GM12892 (cell line): ENCODE results near the gene DNAL1.
"Not testable (repeated sequence)": the region's sequence is repeated elsewhere in the genome, so short reads cannot be mapped to it uniquely, and the experiment has no call there.

Experiments used
- DNase-seq: peaks from one replicate; pipeline ENCODE4 v3.0.0; 2011; ENCODE audit not compliant: insufficient read length
- FAIRE-seq: peaks from 2 replicates; lab custom pipeline; 2011; peaks lifted over from hg19 to GRCh38; lab: Jason Lieb, UNC
- POLR2A ChIP-seq: IDR thresholded peaks from 2 replicates; pipeline ENCODE4 v1.6.1; 2011; ENCODE audit warnings: low read depth, low read length, control low read depth
- POLR2AphosphoS5 ChIP-seq: IDR thresholded peaks from 2 replicates; pipeline ENCODE4 v1.6.1; 2011; ENCODE audit warnings: low read depth, low read length, control low read depth
- TAF1 ChIP-seq: IDR thresholded peaks from 2 replicates; pipeline ENCODE4 v1.6.1; 2011; ENCODE audit warnings: low read depth, mild to moderate bottlenecking, control low read depth, low read length, borderline replicate concordance

Gene DNAL1

DNA sequence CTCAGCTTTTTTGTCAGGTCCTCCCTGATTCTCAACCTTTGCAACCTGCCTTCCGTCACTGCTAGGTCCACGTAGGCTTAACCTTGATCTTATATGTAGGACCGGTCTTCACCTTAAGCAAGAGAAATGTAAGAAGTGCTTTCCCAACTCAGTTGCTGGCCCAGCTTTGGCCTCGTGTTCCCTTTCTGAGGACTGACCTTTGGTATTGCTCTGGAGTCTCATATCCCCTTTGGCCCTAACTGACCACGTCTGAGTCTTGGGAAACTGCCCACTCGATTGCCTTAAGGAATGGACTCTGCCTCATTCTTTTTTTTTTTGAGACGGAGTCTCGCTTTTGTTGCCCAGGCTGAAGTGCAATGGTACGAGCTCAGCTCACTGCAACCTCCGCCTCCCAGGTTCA is 24.5 kb upstream of the DNAL1 start:
- TF ChIP-seq POLR2A (no peak), POLR2AphosphoS5 (no peak), TAF1 (no peak)
- no peak for FAIRE-seq
- DNase-seq: no peak

DNA sequence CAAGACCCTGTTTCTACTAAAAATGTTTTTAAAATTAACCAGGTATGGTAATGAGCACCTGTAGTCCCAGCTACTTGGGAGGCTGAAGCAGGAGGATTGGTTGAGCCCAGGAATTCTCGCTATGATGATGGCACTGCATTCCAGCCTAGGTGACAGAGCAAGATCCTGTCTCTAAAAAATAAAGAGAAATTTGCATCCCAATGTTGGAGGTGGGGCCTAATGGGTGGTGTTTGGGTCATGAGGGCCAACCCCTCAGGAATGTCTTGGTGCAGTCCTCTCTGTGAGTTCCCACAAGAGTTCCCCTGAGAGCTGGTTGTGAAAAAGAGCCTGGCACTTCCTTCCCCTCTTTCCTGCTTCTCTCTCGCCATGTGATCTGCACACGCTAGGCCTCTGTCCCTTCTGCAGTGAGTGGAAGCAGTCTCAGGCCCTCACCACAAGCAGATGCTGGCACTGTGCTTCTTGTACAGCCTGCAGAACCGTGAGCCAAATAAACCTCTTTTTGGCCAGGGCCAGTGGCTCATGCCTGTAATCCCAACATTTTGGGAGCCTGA is 21.2 kb upstream of the DNAL1 start:
- DNase-seq: no peak
- FAIRE-seq: no peak
- TF ChIP-seq POLR2AphosphoS5 (no peak), TAF1 (no peak), POLR2A (no peak)

GRCh38 chr14:73625706-73626105 is 19.1 kb upstream of the DNAL1 start:
- no peak for TF ChIP-seq POLR2A
- no peak for TF ChIP-seq POLR2AphosphoS5
- no peak for TF ChIP-seq TAF1
- no peak for DNase-seq
- no peak for FAIRE-seq

GRCh38 chr14:73627151-73627558 is 17.6 kb upstream of the DNAL1 start:
- no peak for DNase-seq
- FAIRE-seq: peak; percentile 14
- no peak for TF ChIP-seq TAF1
- no peak for TF ChIP-seq POLR2A
- TF ChIP-seq POLR2AphosphoS5: no peak

GRCh38 chr14:73630009-73630780 is 14.6 kb upstream of the DNAL1 start:
- FAIRE-seq (no peak), DNase-seq (no peak)
- TF ChIP-seq POLR2A: no peak
- TF ChIP-seq TAF1: no peak
- TF ChIP-seq POLR2AphosphoS5: no peak

DNA sequence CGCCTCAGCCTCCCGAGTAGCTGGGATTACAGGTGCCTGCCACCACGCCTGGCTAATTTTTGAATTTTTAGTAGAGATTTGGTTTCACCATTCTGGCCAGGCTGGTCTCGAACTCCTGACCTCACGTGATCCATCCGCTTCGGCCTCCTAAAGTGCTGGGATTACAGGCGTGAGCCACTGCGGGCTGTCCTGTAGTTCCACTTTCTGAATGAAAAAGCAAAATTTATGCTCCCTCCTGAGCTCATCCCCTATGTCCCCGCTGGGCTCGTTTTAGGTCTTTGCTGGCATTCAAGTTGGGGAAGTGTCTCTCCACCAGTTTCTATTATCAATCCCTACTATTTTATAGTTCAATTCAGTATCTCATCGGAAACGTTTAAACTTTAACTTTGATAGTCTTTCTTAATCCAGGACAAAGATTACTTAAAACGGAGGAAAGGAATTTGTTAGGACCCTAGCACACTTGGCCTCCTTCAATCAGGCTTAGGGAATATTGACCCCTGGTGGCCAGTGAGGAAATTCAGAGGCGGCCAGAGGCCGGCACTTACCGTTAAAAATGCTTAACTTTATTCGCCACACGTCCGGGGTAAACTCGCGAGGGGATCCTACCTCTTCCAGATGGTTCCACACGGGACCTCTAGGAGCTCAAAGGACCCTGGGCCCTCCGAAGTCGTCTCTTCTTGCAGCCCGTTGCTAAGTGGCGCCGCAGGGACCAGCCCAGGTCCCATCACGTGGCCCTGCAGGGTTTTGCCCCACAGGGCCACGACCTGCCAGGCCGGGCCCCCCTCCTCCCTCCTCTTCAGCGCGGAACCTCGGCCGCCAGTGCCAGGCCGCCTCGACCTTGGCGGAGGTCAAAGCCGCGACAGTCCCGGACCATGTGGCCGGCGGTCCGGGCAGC is 11.4 kb upstream of the DNAL1 start:
- TF ChIP-seq TAF1 (no peak), POLR2A (no peak), POLR2AphosphoS5 (no peak)
- peak; percentile 95 for FAIRE-seq
- peak; percentile 49 for DNase-seq

GRCh38 chr14:73634011-73634833 is 10.6 kb upstream of the DNAL1 start:
- no peak for DNase-seq

DNA sequence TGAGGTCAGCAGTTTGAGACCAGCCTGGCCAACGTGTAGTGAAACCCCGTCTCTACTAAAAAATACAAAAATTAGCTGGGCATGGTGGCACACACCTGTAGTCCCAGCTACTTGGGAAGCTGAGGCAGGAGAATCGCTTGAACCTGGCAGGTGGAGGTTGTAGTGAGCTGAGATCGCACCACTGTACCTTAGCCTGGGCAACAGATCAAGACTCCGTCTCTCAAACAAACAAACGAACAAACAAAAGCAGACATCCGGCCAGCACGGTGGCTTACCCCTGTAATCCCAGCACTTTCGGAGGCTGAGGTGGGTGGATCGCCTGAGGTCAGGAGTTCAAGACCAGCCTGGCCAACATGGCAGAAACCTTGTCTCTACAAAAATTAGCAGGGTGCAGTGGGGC is 8.4 kb upstream of the DNAL1 start:
- FAIRE-seq, DNase-seq: not testable (repeated sequence)

More at GRCh38 chr14:73634011-73634833, 10.6 kb upstream of the DNAL1 start:
- TF ChIP-seq TAF1 (no peak), POLR2A (no peak), POLR2AphosphoS5 (no peak)
- FAIRE-seq: no peak

DNA sequence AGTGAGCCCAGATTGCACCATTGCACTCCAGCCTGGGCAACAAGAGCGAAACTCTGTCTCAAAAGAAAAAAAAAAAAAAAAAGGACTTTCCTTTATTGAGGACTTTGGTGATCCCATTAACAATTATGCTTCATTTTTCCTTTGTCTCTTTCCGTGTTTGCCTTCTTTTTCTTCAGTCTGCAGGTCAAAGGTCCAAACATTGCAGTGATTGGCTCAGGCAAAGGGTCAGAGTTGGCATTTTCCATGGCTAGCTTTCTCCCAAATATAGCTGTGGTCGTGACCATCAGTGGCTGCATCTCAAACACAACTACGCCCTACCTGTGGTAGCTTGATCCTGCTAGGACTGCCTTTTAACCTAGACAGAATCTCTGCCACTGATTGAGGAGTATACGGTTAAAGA is 7.0 kb upstream of the DNAL1 start:
- TF ChIP-seq TAF1 (no peak), POLR2AphosphoS5 (no peak), POLR2A (no peak)
- no peak for FAIRE-seq
- DNase-seq: no peak

DNA sequence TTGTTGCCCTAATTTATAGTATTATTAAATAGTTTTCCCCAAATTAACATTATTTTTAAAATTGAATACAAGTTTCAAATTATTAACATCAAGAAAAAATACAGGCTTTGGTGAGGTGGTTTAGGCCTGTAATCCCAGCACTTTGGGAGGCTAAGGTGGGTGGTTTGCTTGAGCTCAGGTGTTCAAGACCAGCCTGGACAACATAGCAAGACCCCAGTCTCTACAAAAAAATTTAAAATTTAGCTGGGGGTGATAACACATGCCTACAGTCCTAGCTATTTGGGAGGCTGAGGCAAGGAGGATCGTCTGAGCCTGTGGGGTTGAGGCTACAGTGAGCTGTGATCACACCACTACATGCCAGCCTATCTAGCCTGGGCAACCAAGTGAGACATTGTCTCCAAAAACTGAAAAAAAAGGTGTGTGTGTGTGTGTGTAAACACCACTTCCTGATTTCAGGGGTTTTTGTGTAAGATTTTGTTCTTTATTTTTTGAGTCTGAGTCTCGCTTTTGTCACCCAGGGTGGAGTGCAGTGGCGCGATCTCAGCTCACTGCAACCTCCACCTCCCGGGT is 3.9 kb upstream of the DNAL1 start:
- TF ChIP-seq TAF1 (no peak), POLR2A (no peak), POLR2AphosphoS5 (no peak)

GRCh38 chr14:73645248-73645610 is 443 bp downstream of the DNAL1 start:
- TF ChIP-seq TAF1 (no peak), POLR2A (no peak), POLR2AphosphoS5 (no peak)
- DNase-seq (no peak), FAIRE-seq (no peak)

More for the DNA sequence above, 3.9 kb upstream of the DNAL1 start:
- FAIRE-seq: no peak
- no peak for DNase-seq

DNA sequence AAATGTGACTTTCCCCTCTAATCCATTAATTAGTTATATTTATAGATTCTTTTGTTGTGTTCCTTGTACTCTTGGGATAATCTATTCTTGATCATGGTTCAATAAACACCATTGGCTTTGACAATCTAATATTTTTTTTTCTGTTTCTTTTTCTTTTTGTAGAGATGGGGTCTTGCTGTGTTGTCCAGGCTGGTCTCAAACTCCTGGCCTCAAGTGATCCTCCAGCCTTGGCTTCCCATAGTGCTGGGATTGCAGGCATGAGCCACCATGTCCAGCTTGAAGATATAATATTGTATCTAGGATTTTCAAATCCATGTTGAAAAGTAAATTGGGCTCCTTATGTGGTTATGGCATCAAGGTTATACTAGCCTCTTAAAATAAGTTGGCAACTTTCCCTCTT is 6.2 kb downstream of the DNAL1 start:
- FAIRE-seq: no peak
- no peak for DNase-seq
- TF ChIP-seq TAF1: no peak
- no peak for TF ChIP-seq POLR2A
- no peak for TF ChIP-seq POLR2AphosphoS5
